Measurements from ENCODE around the gene STK24. TPM values are rescaled to one million over a fixed set of nuclear protein-coding genes. Genes with fewer than 3 reads are reported as not detected.

The STK24 gene
- total RNA-seq, 1 donor = 56.6 TPM

DNA sequence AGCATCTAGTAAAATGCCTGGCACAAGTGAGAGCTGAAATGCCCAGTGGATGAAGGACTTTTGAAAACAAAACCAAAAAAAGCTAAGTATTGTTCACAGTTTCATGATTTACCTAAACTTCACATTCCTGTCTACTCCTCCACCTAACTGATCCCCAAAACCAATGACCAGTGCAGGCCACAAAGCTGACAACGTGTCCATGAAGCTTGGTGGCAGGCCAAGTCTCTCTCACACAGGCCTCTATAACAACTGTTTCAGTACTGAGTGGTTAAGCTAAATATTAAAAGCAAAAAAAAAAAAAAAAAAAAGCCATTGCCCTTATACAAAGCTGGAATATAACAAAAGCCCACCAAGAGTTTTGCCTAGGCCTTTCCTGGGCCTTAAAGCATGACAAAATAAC is 36.4 kb downstream of the STK24 start:
- H3K4me3 ChIP-seq (ENCODE audit: low read depth, low read length) = no peak overlapping the region
- DNase-seq (ENCODE audit: low read depth) = peak; percentile 26
- TF ChIP-seq CTCF (IDR thresholded peaks at IDR 0.05; ENCODE audit: insufficient read depth, low read depth, low read length) = no peak

DNA sequence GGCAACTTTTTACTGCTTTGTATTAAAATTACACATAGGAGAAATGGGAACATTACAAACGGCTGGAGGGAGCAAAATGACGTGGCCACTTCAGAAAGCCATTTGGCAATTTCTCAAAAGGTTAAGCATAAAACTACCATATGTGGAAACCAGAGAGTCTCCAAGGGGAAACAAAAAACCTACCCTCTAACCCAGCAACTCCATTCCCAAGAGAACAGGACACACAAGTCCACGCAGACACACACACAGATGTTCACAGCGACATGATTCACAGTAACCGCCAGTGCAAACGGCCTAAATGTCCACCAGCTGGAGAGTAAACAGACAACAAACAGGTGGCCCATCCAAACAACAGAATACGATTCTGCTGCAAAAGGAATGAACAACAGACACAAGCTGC is 37.2 kb downstream of the STK24 start:
- DNase-seq (ENCODE audit: low read depth) = peak; percentile 93
- no peak for TF ChIP-seq CTCF (IDR thresholded peaks at IDR 0.05; ENCODE audit: insufficient read depth, low read depth, low read length)
- no peak overlapping the region for H3K4me3 ChIP-seq (ENCODE audit: low read depth, low read length)

- H3K4me3 ChIP-seq (ENCODE audit: low read depth, low read length) = no peak overlapping the region
- no peak for DNase-seq (ENCODE audit: low read depth)
These were observed 38.0 kb downstream of the STK24 start for GRCh38 chr13:98538876-98539275.

GRCh38 chr13:98537740-98538139 is 39.2 kb downstream of the STK24 start:
- TF ChIP-seq CTCF (IDR thresholded peaks at IDR 0.05; ENCODE audit: insufficient read depth, low read depth, low read length) = no peak
- no peak for DNase-seq (ENCODE audit: low read depth)
- no peak overlapping the region for H3K4me3 ChIP-seq (ENCODE audit: low read depth, low read length)

More at GRCh38 chr13:98538876-98539275, 38.0 kb downstream of the STK24 start:
- TF ChIP-seq CTCF (IDR thresholded peaks at IDR 0.05; ENCODE audit: insufficient read depth, low read depth, low read length) = no peak

DNA sequence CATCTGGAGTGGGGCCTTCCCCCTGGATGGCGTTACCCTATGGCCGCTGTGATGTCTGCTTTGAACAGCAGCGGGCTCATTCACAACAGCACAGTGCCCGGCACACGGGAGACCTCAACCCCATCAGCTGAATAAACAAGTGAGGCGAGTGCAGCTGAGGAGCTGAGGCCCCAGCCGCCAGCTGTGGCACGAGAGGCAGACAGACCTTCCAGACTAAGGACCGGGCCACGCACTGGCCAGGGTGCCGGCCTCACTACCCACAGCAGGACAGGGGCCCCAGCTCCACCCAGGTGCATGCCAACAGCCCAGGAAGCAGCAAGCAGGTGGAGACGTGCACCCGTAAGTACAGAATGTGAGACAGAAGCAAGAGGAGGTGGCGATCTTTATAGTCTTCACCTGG is 39.6 kb downstream of the STK24 start:
- no peak for TF ChIP-seq CTCF (IDR thresholded peaks at IDR 0.05; ENCODE audit: insufficient read depth, low read depth, low read length)
- no peak overlapping the region for H3K4me3 ChIP-seq (ENCODE audit: low read depth, low read length)
- no peak for DNase-seq (ENCODE audit: low read depth)

- no peak overlapping the region for H3K4me3 ChIP-seq (ENCODE audit: low read depth, low read length)
- DNase-seq (ENCODE audit: low read depth) = peak; percentile 31
- no peak for TF ChIP-seq CTCF (IDR thresholded peaks at IDR 0.05; ENCODE audit: insufficient read depth, low read depth, low read length)
These were observed 40.2 kb downstream of the STK24 start for GRCh38 chr13:98536729-98537128.

Data from fibroblast of villous mesenchyme (primary cell).